Left lung (tissue), 10 donors: Measurements from ENCODE around the gene SMC3. TPM values are rescaled to one million over a fixed set of nuclear protein-coding genes. Genes with fewer than 3 reads are reported as not detected.
A peak's percentile ranks its signal among the peaks of the same experiment; 100 is the strongest.

ENCODE experiments used
- ATAC-seq: fragments of 200-7000 bp; cut with Tn5 transposase; one replicate; pipeline ENCODE4 v1.9.1; 2020; ENCODE audit warnings: moderate library complexity
- DNase-seq, 4 donors: peaks; one replicate each; pipeline ENCODE4 v3.0.0-alpha.2; 2013 to 2020
- H3K27ac ChIP-seq, 2 donors: fragments of 200-600 bp; sonication (generic) in 1 of 2; one replicate each; pipeline versions ENCODE4 v1.5.0 to v1.8.0; 2020 to 2021
- H3K27me3 ChIP-seq, 2 donors: fragments of 200-600 bp; sonication (generic) in 1 of 2; one replicate each; pipeline versions ENCODE4 v1.5.0 to v1.8.0; 2020 to 2021
- H3K36me3 ChIP-seq, 2 donors: fragments of 200-600 bp; sonication (generic) in 1 of 2; one replicate each; pipeline versions ENCODE4 v1.5.0 to v1.8.0; 2020 to 2021
- H3K4me1 ChIP-seq, 2 donors: fragments of 200-600 bp; one replicate each; pipeline ENCODE4 v1.8.0; 2021
- H3K4me3 ChIP-seq, 2 donors: fragments of 200-600 bp; sonication (generic) in 1 of 2; one replicate each; pipeline versions ENCODE4 v1.5.0 to v1.8.0; 2020 to 2021; ENCODE audit warnings: mild to moderate bottlenecking in 1 of 2
- H3K9me3 ChIP-seq, 2 donors: fragments of 200-600 bp; sonication (generic) in 1 of 2; one replicate each; pipeline versions ENCODE4 v1.5.0 to v1.8.0; 2020 to 2021
- intact Hi-C, 2 donors: fragments of 100-400 bp; cut with DNase I; formaldehyde crosslinking; loops; one replicate each; pipeline versions ENCODE4 v1.11.2 to v1.14.2; 2022
- polyA plus RNA-seq, 6 donors: library from polyadenylated mRNA; unstranded; fragments of 120-200 nt; gene quantifications; one replicate each; pipeline ENCODE4 v1.2.1, GENCODE V29; 2013; ENCODE audit not compliant: insufficient read length in 6 of 6
- total RNA-seq, 2 donors: library from RNA; stranded (reverse); fragmentation: NEBNext Ultra II Directional; extraction: Animal tissue kit (Norgen Biotek cat#: 25700); gene quantifications; one replicate each; pipeline ENCODE4 v1.2.1, GENCODE V29; 2021
- TF ChIP-seq, protein P1 (sequence below), 2 donors: fragments of 200-600 bp; sonication (generic) in 1 of 2; IDR thresholded peaks; one replicate each; pipeline versions ENCODE4 v1.5.0 to v1.8.0; 2021; ENCODE audit warnings: antibody characterized with exemption in 2 of 2
- donor health status: DM: no; HTN: yes; CAD: no.
- donor health status: DM: no; HTN: no; CAD: no.

The SMC3 gene
- total and polyA plus RNA-seq, 8 donors: 26.6 to 94.4 (median 77.6) TPM

DNA sequence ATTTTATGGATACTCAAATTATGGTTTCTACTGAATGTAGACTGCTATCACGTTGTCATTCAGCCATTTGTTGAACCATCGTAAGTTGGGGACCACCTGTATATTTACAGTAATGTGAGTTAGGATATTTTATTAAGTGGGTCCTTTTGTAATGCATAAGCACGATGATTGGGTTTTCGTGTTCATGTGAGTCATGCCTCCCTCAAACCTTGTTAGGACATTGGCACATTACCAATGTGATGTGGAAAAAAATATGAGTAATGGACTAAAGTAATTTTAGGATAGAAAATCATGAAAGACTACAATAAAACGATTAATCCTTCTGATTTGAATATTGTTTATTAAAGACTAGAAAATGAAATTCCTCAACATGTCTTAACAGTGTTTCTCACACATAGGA lies 8.7 kb downstream of the SMC3 start:
- Histone ChIP-seq H3K4me3 (no peak overlapping the region), H3K9me3 (no peaks in the 10 kb centered on the region), H3K27me3 (no peaks in the 10 kb centered on the region), H3K27ac (no peak overlapping the region), H3K4me1 (peaks cover 0 to 18% of the 10 kb centered on the region in 2 donors), H3K36me3 (peaks cover 0 to 42% of the 10 kb centered on the region in 2 donors)
- no peak for DNase-seq
- TF ChIP-seq, protein P1, sequence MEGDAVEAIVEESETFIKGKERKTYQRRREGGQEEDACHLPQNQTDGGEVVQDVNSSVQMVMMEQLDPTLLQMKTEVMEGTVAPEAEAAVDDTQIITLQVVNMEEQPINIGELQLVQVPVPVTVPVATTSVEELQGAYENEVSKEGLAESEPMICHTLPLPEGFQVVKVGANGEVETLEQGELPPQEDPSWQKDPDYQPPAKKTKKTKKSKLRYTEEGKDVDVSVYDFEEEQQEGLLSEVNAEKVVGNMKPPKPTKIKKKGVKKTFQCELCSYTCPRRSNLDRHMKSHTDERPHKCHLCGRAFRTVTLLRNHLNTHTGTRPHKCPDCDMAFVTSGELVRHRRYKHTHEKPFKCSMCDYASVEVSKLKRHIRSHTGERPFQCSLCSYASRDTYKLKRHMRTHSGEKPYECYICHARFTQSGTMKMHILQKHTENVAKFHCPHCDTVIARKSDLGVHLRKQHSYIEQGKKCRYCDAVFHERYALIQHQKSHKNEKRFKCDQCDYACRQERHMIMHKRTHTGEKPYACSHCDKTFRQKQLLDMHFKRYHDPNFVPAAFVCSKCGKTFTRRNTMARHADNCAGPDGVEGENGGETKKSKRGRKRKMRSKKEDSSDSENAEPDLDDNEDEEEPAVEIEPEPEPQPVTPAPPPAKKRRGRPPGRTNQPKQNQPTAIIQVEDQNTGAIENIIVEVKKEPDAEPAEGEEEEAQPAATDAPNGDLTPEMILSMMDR (IDR thresholded peaks at IDR 0.05): no peak
- no peak for ATAC-seq
- intact Hi-C loops: no loop called here

DNA sequence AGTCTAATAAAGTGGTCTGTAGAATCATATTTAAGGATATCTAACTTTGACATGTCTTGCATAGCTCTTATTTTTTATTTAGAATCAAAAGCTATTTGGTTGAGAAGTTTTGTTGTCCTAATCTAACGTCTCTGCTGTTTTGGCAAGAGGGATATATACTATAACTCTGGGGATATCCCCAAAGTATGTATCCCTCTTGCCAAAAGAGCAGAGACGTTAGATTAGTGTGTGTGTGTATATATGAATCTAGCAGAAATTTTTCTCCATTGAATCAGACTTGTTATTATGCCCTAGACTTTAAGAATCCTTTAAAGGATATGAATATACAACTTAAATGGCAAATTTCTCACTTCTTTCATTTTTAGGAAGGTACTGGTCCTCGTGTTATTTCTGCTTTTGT lies 9.6 kb downstream of the SMC3 start:
- DNase-seq (no peak), ATAC-seq (no peak)
- intact Hi-C loops: no loop called here
- Histone ChIP-seq H3K27ac (no peak overlapping the region), H3K4me1 (peaks cover 0 to 10% of the 10 kb centered on the region in 2 donors), H3K27me3 (no peaks in the 10 kb centered on the region), H3K36me3 (peaks cover 0 to 50% of the 10 kb centered on the region in 2 donors), H3K4me3 (no peak overlapping the region), H3K9me3 (no peaks in the 10 kb centered on the region)
- TF ChIP-seq, protein P1 (IDR thresholded peaks at IDR 0.05): no peak

DNA sequence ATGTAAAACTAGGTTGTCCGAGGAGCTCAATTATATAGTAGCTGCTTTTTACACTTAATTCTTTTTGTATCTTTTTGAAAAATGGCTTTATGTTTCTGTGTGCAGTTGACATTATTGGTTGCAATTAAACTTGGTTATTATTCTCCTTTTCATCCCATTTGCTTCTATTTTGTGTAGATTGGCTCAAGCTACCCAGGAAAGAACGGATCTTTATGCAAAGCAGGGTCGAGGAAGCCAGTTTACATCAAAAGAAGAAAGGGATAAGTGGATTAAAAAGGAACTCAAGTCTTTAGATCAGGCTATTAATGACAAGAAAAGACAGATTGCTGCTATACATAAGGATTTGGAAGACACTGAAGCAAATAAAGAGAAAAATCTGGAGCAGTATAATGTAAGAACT lies 16.5 kb downstream of the SMC3 start:
- H3K27me3 ChIP-seq: no peaks in the 10 kb centered on the region
- no peak overlapping the region for H3K27ac ChIP-seq
- H3K4me3 ChIP-seq: no peak overlapping the region
- ATAC-seq: no peak
- no peaks in the 10 kb centered on the region for H3K4me1 ChIP-seq
- TF ChIP-seq, protein P1 (IDR thresholded peaks at IDR 0.05): no peak
- no peaks in the 10 kb centered on the region for H3K9me3 ChIP-seq
- intact Hi-C loops: no loop called here
- H3K36me3 ChIP-seq: peaks cover 0 to 100% of the 10 kb centered on the region in 2 donors
- DNase-seq: no peak

DNA sequence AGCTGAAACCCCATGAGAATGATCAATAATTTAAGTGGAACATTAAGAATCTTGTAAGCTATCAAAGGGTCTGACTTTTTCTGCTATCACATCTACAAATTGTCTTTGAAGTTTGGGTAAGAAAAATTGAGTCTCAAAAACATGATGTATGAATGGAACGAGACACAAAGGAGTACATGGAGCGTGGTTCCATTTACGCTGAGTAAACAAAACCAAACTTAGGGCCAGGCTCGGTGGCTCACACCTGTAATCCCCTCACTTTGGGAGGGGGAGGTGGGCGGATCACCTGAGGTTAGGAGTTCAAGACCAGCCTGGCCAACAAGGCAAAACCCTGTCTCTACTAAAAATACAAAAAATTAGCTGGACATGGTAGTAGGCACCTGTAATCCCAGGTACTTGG lies 24.3 kb downstream of the SMC3 start:
- Histone ChIP-seq H3K27ac (no peak overlapping the region), H3K4me1 (no peaks in the 10 kb centered on the region), H3K36me3 (peaks cover 3 to 95% of the 10 kb centered on the region in 2 donors), H3K27me3 (no peaks in the 10 kb centered on the region), H3K9me3 (no peaks in the 10 kb centered on the region), H3K4me3 (no peak overlapping the region)
- no peak for ATAC-seq
- intact Hi-C loops: no loop called here
- DNase-seq: no peak
- TF ChIP-seq, protein P1 (IDR thresholded peaks at IDR 0.05): no peak

DNA sequence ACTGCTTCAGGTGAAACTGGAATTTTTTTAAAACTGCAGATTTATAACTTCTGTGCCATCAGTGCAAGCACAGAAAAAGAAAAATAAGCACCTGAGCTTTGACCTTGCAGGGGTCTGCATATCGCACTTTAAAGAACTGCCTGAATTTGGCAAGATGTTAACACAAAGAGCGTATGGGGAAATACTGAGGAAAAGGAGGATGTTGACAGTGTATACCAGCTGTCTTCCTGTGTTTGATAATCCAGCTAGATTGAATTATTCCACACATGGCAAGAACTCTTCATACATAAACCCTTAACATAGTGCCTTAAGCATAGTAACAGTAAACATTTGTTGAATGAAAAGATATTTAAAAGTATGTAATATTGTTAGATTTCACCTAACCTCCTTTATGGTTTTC lies 30.0 kb downstream of the SMC3 start:
- TF ChIP-seq, protein P1 (IDR thresholded peaks at IDR 0.05): no peak
- no peaks in the 10 kb centered on the region for H3K9me3 ChIP-seq
- H3K27me3 ChIP-seq: no peaks in the 10 kb centered on the region
- H3K4me3 ChIP-seq: no peak overlapping the region
- no peak for ATAC-seq
- H3K36me3 ChIP-seq: peaks cover 10 to 93% of the 10 kb centered on the region in 2 donors
- H3K27ac ChIP-seq: peak overlapping the region in 1 of 2 donors; percentile 28
- DNase-seq: no peak
- H3K4me1 ChIP-seq: no peaks in the 10 kb centered on the region
- intact Hi-C loops: no loop called here
